MM.1S (cell line): ENCODE measurements around the gene MTMR12.

Experiments used
- DNase-seq: peaks from one replicate; pipeline ENCODE4 v3.0.0-alpha.2; 2015
- H2AFZ ChIP-seq: fragments of 300-600 bp; sonication (generic); 2 replicates; pipeline ENCODE4 v1.6.0; 2016; ENCODE audit warnings: antibody characterized with exemption, low read length
- H3F3A ChIP-seq: fragments of 300-600 bp; sonication (generic); 2 replicates; pipeline ENCODE4 v1.6.1; 2016; ENCODE audit warnings: mild to moderate bottlenecking, antibody characterized with exemption, low read length, moderate library complexity, mixed read lengths; ENCODE audit not compliant: insufficient read depth
- H3K27ac ChIP-seq: fragments of 300-600 bp; sonication (generic); 2 replicates; pipeline ENCODE4 v1.5.1; 2016; ENCODE audit warnings: mild to moderate bottlenecking, low read length
- H3K27me3 ChIP-seq: fragments of 300-600 bp; sonication (generic); replicated peaks from 2 replicates; pipeline ENCODE4 v1.6.0; 2016; ENCODE audit warnings: low read length; ENCODE audit not compliant: insufficient read depth
- H3K36me3 ChIP-seq: fragments of 300-600 bp; sonication (generic); replicated peaks from 2 replicates; pipeline ENCODE4 v1.6.1; 2016; ENCODE audit warnings: mild to moderate bottlenecking, low read length, mixed read lengths; ENCODE audit not compliant: insufficient read depth
- H3K4me1 ChIP-seq: fragments of 300-600 bp; sonication (generic); 2 replicates; pipeline ENCODE4 v1.6.1; 2016; ENCODE audit warnings: low read length, mixed read lengths
- H3K4me2 ChIP-seq: fragments of 300-600 bp; sonication (generic); 2 replicates; pipeline ENCODE4 v1.6.0; 2016; ENCODE audit warnings: low read depth, low read length
- H3K4me3 ChIP-seq: fragments of 300-600 bp; sonication (generic); 2 replicates; pipeline ENCODE4 v1.5.1; 2016; ENCODE audit warnings: low read length, mixed read lengths
- H3K79me2 ChIP-seq: fragments of 300-600 bp; sonication (generic); 2 replicates; pipeline ENCODE4 v1.6.1; 2016; ENCODE audit warnings: mixed run types, low read length, mixed read lengths
- H3K9ac ChIP-seq: fragments of 300-600 bp; sonication (generic); 2 replicates; pipeline ENCODE4 v1.6.1; 2016; ENCODE audit warnings: low read length, mixed read lengths
- H3K9me2 ChIP-seq: fragments of 300-600 bp; sonication (generic); replicated peaks from 2 replicates; pipeline ENCODE4 v1.6.1; 2016; ENCODE audit warnings: mild to moderate bottlenecking, low read length, mixed read lengths; ENCODE audit not compliant: insufficient read depth
- H3K9me3 ChIP-seq: fragments of 300-600 bp; sonication (generic); replicated peaks from 2 replicates; pipeline ENCODE4 v1.6.1; 2016; ENCODE audit warnings: mild to moderate bottlenecking, low read length, mixed read lengths; ENCODE audit not compliant: insufficient read depth
- H4K20me1 ChIP-seq: fragments of 300-600 bp; sonication (generic); 2 replicates; pipeline ENCODE4 v1.6.1; 2016; ENCODE audit warnings: mild to moderate bottlenecking, low read length, moderate library complexity, mixed read lengths; ENCODE audit not compliant: insufficient read depth
- CTCF ChIP-seq: fragments of 300-600 bp; sonication (generic); IDR thresholded peaks from 2 replicates; pipeline ENCODE4 v1.5.1; 2016; ENCODE audit warnings: antibody characterized with exemption, low read length, mixed read lengths
- EZH2 ChIP-seq: fragments of 300-600 bp; sonication (generic); optimal IDR thresholded peaks from 2 replicates; pipeline ENCODE3; 2017; ENCODE audit warnings: low read depth, mild to moderate bottlenecking, antibody characterized with exemption, low read length, mixed read lengths
- EZH2phosphoT487 ChIP-seq: fragments of 300-600 bp; sonication (generic); IDR thresholded peaks from 2 replicates; pipeline ENCODE4 v1.6.1; 2018; ENCODE audit warnings: antibody characterized with exemption, low read length

MTMR12 gene

GRCh38 chr5:32207355-32207634 is 105.4 kb downstream of the MTMR12 start:
- H3K27ac ChIP-seq, result peak overlapping the region; percentile 90
- peak overlapping the region; percentile 52 for H3K9ac ChIP-seq

GRCh38 chr5:32206509-32207354 is 106.0 kb downstream of the MTMR12 start:
- peak overlapping the region; percentile 90 for H3K27ac ChIP-seq
- peak overlapping the region; percentile 22; the same call in 1 of the 2 replicates for H3K4me3 ChIP-seq

More at GRCh38 chr5:32207355-32207634, 105.4 kb downstream of the MTMR12 start:
- Histone ChIP-seq H3K27me3 (no peaks in the 10 kb centered on the region), H3F3A (peaks cover 34% of the 10 kb centered on the region), H3K9me3 (no peaks in the 10 kb centered on the region), H3K4me2 (peak overlapping the region; percentile 77), H3K36me3 (no peaks in the 10 kb centered on the region), H3K79me2 (no peaks in the 10 kb centered on the region), H3K9me2 (no peaks in the 10 kb centered on the region), H2AFZ (peak overlapping the region; percentile 88), H3K4me1 (peaks cover 32% of the 10 kb centered on the region), H4K20me1 (no peaks in the 10 kb centered on the region), H3K4me3 (peak overlapping the region; percentile 22; the same call in 1 of the 2 replicates)
- no peak for DNase-seq
- no peak for TF ChIP-seq EZH2phosphoT487
- no peak for TF ChIP-seq EZH2
- no peak for TF ChIP-seq CTCF

DNA sequence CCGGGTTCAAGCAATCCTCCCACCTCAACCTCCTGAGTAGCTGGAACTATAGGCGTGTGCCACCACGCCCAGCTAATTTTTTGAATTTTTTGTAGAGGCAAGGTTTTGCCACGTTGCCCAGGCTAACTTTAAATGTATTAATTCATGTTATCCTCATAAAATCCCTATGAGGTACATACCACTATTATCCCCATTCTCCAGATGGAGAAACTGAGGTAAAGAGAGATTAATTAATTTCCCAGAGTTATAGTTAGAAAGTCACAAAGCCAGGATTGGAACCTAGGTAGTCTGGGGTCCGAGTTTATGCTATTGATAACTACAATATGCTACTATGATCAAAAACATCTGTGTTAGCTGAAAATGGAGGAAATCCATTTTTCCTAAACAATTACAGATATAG is 106.7 kb downstream of the MTMR12 start:
- no peak for DNase-seq
- peaks cover 26% of the 10 kb centered on the region for H3F3A ChIP-seq
- H3K36me3 ChIP-seq, result no peaks in the 10 kb centered on the region
- 0 out of 2 replicates have a peak overlapping the region, but pooled peaks have one; percentile 9 for H3K4me2 ChIP-seq
- no peak overlapping the region for H3K9ac ChIP-seq
- no peaks in the 10 kb centered on the region for H3K79me2 ChIP-seq
- TF ChIP-seq EZH2, result no peak
- TF ChIP-seq EZH2phosphoT487, result no peak
- TF ChIP-seq CTCF, result no peak
- H4K20me1 ChIP-seq, result no peaks in the 10 kb centered on the region
- no peaks in the 10 kb centered on the region for H3K27me3 ChIP-seq
- no peaks in the 10 kb centered on the region for H3K9me2 ChIP-seq
- peak overlapping the region; percentile 90; the same call in 1 of the 2 replicates for H3K27ac ChIP-seq
- H2AFZ ChIP-seq, result no peak overlapping the region
- peaks cover 28% of the 10 kb centered on the region for H3K4me1 ChIP-seq
- H3K4me3 ChIP-seq, result no peak overlapping the region
- H3K9me3 ChIP-seq, result no peaks in the 10 kb centered on the region

More at GRCh38 chr5:32206509-32207354, 106.0 kb downstream of the MTMR12 start:
- H3K79me2 ChIP-seq, result no peaks in the 10 kb centered on the region
- H4K20me1 ChIP-seq, result no peaks in the 10 kb centered on the region
- no peaks in the 10 kb centered on the region for H3K9me3 ChIP-seq
- H3K9ac ChIP-seq, result peak overlapping the region; percentile 52
- peak overlapping the region; percentile 88 for H2AFZ ChIP-seq
- H3K9me2 ChIP-seq, result no peaks in the 10 kb centered on the region
- no peaks in the 10 kb centered on the region for H3K27me3 ChIP-seq
- peak overlapping the region; percentile 77 for H3K4me2 ChIP-seq
- no peaks in the 10 kb centered on the region for H3K36me3 ChIP-seq
- DNase-seq, result peak; percentile 90
- TF ChIP-seq CTCF (no peak), EZH2phosphoT487 (no peak), EZH2 (no peak)
- H3K4me1 ChIP-seq, result peaks cover 29% of the 10 kb centered on the region
- peaks cover 33% of the 10 kb centered on the region for H3F3A ChIP-seq
